NCI-H69 (cell line): ENCODE results near the gene LRRC8D.
"Not testable (repeated sequence)": the region's sequence is repeated elsewhere in the genome, so short reads cannot be mapped to it uniquely, and the experiment has no call there.

Source experiments
- DNase-seq: peaks from one replicate; lab custom pipeline; 2025; lab: John Stamatoyannopoulos, UW

Gene LRRC8D

DNA sequence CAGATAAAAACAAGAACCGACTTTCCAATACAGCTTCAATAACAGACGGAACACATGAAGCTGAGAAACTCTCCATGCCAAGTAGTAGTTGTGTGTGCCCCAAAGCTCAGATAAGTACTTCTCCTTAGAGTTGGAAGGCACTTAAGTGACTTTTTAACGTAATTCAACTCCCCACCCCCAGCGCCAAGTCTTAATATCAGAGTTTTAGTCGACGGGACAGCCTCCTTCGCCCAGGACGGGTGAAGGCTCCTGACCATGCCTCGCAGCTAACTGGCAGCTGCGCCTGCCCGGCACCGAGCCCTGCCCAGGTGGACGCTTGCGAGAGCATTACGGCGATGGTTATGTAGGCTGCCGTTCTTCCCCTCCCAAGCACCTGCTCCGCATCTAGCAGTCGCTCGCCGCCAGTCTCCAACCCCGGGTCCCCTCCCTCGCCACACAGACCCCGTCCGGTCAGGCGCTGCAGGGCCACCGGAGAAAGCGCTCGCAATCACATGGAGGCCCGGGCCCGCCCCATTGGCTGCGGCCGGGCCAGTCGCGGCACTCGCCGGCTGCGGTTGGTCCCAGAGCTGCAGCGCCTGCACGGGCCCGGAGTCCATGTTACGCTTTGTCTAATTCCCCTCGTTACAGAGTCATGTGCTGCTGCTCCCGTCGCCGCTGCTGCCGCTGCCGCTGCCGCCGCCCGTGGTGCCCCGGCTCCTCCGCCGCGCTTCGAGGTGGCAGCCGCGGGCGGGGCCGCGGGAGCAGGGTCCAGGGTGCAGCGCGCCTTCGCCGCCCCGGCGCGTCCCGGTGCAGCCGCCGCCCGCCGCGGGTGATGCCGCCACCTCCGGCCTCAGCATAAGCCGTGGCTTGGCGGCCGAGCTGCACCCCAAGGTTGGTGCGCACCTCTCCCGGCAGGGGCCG is at the start of gene LRRC8D:
TSS of gene LRRC8D (plus strand) at position 611 of the 900 bp plus-strand sequence. CDS start 112,037 bp downstream, outside the sequence.
- peak; percentile 87 for DNase-seq

DNA sequence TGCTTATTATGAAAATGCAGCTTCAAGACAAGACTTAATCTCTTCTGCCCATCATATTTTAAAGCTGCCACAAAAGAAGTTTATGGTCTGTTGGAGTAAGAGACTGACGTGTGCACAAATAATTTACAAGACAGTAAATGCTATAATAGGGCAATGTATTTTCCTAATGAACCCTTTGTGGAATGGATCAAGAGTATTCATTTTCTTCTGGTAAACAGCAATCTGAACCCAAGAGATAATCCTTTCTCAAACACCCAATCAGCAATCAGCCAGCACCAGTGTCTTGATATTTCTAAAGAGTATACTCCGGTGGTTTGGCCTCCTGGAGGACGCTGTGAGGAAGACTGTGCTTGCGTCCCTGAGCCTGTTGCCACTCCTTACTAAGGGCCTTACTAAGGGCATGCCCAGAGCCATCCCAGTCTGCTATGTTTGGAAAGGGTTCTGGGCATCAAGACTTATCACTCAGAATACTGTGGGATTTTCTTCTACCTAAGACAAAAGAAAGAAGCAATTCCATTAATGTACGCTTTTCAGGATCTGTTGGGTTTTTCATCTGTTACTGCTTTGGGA is 48.8 kb upstream of the LRRC8D start:
- DNase-seq: peak; percentile 37

DNA sequence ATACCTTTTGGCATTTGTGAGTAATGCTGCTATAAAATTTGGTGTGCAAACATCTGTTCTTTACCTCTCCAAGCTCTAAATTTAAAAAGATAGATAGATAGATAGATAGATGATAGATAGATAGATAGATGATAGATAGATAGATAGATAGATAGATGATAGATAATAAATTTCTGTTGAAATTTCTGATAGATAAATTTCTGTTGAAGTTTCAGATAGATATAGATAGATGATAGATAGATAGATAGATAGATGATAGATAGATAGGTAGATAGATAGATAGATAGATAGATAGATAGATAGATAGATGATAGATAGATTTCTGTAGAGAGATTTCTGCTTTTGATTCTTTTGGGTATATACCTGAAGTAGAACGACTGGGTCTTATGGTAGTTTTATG is 44.7 kb upstream of the LRRC8D start:
- DNase-seq: not testable (repeated sequence)

GRCh38 chr1:89777271-89777670 is 43.6 kb upstream of the LRRC8D start:
- DNase-seq: not testable (repeated sequence)

GRCh38 chr1:89779151-89779940 is 41.5 kb upstream of the LRRC8D start:
- DNase-seq: no peak

DNA sequence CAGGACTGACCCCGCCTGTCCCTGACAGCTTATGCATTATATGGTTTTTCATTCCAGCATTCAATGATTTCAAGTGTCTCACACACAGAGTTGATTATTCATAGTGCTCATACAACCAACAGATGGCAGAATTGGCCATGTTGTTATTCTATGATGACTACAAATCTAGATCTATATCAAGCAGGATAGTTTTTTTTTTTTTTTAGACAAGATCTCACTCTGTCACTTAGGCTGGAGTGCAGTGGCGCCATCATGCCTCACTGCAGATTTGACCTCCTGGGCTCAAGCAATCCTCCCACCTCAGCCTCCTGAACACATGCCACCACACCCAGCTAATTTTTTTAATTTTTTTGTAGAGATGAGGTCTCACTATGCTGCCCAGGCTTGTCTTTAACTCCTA is 40.1 kb upstream of the LRRC8D start:
- peak; percentile 57 for DNase-seq

DNA sequence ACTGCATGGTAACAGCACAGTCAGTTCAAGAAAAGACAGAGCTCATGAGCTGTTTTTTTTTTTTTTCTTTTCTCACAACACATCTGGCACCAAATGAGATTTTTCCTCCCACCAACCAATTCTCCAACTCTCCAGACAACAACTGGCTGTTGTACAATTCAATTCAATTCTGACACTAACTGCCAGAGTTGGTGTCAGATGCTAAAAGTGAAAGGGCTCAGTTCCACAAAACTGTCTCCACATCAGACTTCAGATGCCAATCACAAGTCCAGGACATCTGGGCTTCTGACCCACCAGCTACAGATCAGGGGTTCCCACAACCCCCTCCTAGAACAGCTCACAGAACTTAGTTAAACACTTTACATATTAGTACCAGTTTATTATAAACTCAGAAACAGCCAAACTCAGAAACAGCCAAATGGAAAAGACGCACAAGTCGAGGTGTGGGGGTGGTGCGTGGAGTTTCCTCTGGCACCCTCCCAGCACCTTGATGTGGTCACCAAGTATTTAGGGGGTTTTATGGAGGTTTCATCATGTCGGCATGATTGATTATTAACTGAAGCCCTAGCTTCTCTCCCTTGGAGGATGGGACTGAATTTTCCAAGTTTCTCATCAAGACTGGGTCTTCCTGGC is 39.2 kb upstream of the LRRC8D start:
- DNase-seq: no peak

DNA sequence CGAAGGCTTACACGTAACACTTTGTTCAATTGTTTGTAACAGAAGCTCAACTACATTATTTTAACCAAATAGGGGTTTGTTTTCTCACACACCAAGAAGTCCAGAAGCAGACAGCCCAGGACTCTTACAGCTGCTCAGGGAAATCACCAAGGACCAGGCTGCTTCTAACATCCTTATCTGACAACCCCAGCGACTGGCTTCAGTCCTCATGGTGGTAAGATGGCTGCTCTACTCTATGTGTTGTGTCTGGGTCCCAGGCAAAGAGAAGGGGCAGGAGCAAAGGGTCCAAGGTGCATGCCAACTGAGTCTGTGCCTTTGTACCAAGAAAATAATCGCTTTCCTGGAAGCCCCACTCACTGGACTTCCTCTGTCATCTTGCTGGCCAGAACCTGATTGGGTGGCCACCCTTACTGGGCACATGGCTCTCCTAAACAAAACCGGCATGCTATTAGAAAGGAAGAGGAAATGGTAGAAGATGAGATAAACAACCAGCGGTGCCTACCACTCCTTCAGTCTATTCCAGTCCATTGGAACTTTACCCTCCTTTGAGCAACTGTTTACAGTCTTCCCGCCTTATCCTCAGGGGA is 34.1 kb upstream of the LRRC8D start:
- no peak for DNase-seq

DNA sequence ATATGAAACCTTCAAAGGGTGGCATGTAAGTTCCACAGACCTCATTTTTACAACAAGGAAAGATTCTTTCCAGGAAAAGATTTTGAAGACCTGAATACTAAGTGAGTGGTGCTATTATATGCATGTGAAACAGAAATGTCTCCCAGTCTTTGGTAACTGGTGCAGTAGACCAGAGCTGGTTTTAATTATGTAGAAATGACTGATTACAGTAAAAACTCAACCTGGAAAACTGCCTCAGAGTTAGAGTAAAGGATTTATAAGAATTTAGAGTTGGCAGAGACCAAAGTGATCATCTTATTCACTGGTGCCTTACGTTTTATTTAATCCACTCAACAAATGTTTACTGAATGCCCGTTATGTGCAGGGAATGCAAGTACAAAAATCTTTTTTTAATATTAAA is 30.2 kb upstream of the LRRC8D start:
- no peak for DNase-seq

DNA sequence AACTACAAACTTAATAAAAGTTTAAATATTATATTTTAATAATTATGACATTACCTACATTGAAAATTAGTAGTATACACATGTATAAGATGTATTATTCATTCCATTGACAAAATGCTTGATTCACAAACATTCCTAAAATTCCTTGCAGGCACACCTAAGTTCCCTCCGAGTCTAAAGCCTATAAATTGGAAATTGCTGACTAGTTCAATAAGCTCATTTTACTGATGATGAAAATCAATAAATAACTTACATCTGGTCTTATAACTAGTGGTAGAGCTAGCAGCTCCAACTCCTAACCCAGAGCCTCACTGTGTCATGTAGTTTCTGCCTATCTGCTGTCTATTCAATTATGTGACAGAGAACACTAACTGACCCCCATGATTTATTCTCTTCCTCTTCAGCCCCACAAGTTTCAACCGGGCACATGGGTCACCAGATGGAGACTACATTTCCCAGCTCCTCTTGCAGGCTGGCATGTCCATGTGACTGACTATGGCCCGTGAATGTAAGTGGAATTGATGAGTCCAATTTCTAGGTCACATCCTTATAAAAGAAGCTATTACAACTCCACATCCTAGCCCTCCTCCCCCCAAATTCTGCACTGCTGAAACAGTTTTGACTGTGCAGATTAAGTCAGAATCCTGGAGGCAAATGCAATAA is 29.6 kb upstream of the LRRC8D start:
- no peak for DNase-seq

DNA sequence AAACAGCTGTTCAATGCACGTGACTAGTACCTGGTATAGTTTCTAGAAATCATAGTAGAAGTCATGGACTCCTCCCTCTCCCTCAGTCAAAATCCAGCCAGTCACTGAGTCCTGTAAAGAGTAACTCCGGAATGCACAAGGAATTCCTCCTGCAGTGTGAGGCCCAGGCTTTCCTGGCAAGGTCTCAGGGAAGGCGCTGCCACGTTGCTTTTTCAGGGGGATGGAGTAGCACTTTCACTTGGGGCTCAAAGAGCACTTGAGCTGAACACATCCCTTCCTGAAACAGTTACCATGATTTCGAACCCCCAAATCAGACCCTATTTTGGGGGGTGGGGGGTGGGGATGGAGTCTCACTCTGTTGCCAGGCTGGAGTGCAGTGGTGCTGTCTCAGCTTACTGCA is 26.4 kb upstream of the LRRC8D start:
- DNase-seq: no peak

DNA sequence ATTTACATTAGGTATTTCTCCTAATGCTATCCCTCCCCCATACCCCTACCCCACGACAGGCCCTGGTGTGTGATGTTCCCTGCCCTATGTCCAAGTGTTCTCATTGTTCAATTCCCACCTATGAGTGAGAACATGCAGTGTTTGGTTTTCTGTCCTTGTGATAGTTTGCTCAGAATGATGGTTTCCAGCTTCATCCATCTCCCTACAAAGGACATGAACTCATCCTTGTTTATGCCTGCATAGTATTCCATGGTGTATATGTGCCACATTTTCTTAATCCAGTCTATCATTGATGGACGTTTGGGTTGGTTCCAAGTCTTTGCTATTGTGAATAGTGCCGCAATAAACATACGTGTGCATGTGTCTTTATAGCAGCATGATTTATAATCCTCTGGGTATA is 25.3 kb upstream of the LRRC8D start:
- DNase-seq: not testable (repeated sequence)

DNA sequence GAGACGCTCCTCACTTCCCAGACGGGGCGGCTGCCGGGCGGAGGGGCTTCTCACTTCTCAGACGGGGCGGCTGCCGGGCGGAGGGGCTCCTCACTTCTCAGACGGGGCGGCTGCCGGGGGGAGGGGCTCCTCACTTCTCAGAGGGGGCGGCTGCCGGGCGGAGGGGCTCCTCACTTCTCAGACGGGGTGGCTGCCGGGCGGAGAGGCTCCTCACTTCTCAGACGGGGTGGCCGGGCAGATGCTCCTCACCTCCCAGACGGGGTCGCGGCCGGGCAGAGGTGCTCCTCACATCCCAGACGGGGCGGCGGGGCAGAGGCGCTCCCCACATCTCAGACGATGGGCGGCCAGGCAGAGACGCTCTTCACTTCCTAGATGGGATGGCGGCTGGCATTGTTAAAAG is 23.0 kb upstream of the LRRC8D start:
- DNase-seq: not testable (repeated sequence)

DNA sequence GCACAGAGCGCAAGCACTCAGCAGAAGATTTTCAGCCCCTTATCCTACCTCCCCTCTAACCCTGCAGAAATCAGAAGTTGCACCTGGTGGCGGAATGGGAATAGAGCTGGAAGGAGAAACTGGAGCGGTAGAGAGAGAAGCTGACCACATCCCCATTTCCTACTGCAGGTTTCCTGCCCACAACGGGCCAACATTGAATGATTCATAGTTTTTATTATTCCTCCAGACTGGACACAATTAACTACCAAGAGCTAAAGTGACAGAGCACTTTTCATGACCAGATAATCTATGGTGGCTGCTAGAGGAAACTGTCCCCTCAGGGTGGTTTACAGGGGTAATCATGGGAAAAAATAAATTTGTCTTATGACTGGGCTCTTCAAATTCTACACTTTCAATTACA is 21.3 kb upstream of the LRRC8D start:
- DNase-seq: no peak

DNA sequence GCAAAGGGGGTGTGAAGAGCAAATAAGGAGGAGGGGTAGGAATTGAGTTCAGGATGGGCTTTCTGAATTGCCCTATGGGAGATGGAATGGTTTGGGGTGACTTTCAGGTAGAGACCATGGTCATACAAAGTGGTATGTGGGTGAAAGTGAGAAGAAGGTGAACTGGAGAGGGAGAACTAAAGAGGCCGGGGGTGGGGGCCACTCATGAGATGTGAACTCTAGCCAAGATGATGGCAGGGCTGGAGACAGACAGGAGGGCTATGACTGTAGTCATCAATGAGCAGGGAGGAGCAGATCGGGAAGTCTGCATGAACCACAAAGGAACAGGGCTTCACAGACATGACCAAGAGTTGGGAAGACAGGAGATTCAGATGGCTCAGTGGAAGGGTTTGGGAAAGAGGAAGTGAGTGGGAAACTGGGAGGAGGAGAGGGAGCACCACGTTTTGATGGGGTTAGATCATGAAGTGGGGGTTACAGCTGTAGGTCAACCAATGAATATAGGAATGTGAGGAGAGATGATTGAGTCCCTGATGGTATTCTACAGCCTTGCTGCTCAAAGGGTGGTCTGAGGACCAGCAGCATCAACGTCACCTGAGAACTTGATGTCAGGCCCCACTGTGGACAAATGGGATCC is 20.7 kb upstream of the LRRC8D start:
- no peak for DNase-seq

DNA sequence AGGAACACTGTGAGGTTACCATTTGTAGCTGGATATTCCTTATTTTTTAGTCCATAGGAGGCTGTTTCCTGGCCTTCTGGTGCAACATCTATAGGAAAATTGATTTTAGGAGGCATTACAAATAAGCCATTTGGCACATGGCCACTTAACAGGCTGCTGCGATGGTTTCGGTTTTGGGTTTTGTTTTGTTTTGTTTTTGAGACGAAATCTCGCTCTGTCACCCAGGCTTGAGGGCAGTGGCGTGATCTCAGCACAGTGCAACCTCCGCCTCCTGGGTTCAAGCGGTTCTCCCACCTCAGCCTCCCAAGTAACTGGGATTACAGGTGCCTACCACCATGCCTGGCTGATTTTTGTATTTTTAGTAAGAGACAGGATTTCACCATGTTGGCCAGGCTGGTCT is 20.1 kb upstream of the LRRC8D start:
- no peak for DNase-seq

DNA sequence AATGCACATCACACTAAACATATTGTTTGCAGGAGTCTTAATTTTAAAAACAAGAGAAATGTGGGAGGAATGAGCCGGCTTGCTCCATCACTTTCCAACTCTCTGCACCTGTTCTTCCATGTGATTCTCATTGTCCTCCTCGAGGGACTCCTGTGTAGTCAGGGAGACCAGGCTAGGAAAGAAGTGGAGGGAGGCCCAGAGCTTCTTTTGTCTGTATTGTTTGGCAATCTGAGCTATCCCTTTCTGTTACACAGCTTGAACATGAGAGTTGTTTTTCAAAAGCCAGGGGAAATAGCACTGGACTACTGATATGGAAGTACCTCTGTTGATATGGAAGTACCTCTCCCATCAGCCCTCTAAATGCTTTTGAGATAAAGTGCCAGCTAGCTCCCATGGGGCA is 18.8 kb upstream of the LRRC8D start:
- DNase-seq: peak; percentile 50

GRCh38 chr1:89802841-89803240 is 18.0 kb upstream of the LRRC8D start:
- DNase-seq: no peak

- DNase-seq: peak; percentile 78
Observed at GRCh38 chr1:89804642-89805237, 16.1 kb upstream of the LRRC8D start.

GRCh38 chr1:89806616-89807015 is 14.2 kb upstream of the LRRC8D start:
- DNase-seq: no peak
